SK-N-SH treated with all-trans-retinoic acid at 6 μM for 48 hours (cell line): Measurements from ENCODE around the gene GPRC6A.

Experiments
- OSR1 ChIP-seq: fragments of 250-450 bp; sonication (Bioruptor Pico); IDR thresholded peaks from 2 replicates; pipeline ENCODE4 v1.8.0; 2022; ENCODE audit warnings: moderate library complexity, mild to moderate bottlenecking, inconsistent platforms
- ZFP3 ChIP-seq: fragments of 250-450 bp; sonication (Bioruptor Pico); IDR thresholded peaks from 2 replicates; pipeline ENCODE4 v1.5.0; 2020; ENCODE audit warnings: mild to moderate bottlenecking, moderate library complexity
- ZFP30 ChIP-seq: fragments of 450-650 bp; formaldehyde crosslinking; IDR thresholded peaks from 2 replicates; pipeline ENCODE4 v1.5.0; 2022; ENCODE audit warnings: mild to moderate bottlenecking, moderate library complexity
- TF ChIP-seq, protein P1 (sequence below): fragments of 250-450 bp; sonication (Bioruptor Pico); IDR thresholded peaks from 2 replicates; pipeline ENCODE4 v1.5.1; 2020; ENCODE audit warnings: low read depth, mild to moderate bottlenecking, moderate library complexity

GRCh38 chr6:116783852-116784251 lies 45.0 kb downstream of the GPRC6A start:
- TF ChIP-seq ZFP3 (CRISPR knock-in tag), result no peak
- TF ChIP-seq, protein P1, sequence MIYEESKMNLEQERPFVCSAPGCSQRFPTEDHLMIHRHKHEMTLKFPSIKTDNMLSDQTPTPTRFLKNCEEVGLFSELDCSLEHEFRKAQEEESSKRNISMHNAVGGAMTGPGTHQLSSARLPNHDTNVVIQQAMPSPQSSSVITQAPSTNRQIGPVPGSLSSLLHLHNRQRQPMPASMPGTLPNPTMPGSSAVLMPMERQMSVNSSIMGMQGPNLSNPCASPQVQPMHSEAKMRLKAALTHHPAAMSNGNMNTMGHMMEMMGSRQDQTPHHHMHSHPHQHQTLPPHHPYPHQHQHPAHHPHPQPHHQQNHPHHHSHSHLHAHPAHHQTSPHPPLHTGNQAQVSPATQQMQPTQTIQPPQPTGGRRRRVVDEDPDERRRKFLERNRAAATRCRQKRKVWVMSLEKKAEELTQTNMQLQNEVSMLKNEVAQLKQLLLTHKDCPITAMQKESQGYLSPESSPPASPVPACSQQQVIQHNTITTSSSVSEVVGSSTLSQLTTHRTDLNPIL (CRISPR knock-in tag), result no peak
- TF ChIP-seq OSR1 (CRISPR knock-in tag), result no peak
- TF ChIP-seq ZFP30 (CRISPR knock-in tag), result no peak
